HG03139 (cell line): ENCODE measurements around the gene HOXD13.

Experiments used
- ATAC-seq: cut with Tn5 transposase; IDR thresholded peaks from one replicate; pipeline ENCODE4 v1.9.1; 2021; ENCODE audit not compliant: unreplicated experiment

HOXD13 gene

DNA sequence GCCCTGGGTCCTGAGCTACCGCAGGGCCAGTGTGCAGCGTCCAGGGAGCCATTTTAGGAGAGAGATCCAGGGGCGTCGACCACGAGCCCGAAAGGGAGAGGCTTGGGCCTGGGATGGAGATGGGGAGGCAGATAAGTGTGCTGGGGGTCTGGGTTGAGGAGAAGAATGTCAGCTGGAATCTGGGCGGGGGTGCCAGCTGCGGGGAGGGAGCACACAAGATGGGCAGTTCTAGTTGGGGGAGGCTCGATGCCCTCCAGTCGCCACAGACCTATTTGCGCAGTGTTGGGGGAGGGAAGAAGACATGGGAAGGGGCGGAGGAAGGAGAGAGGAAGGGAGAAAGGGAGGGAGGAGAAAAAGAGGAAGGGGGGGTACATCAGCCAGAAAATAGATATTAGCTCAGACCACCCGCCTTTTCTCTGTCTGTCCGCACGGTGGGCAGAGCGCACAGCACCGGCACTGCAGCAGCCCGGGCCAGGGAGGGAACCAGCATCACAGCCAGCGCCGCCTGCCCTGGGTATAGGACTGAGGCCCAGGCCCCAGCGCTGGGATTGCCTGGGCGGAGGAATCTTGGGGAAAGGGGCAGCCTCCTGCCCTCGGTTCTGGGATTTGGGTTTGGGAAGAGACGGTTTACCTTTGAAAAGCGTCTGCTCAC is 12.7 kb downstream of the HOXD13 start:
- no peak for ATAC-seq

DNA sequence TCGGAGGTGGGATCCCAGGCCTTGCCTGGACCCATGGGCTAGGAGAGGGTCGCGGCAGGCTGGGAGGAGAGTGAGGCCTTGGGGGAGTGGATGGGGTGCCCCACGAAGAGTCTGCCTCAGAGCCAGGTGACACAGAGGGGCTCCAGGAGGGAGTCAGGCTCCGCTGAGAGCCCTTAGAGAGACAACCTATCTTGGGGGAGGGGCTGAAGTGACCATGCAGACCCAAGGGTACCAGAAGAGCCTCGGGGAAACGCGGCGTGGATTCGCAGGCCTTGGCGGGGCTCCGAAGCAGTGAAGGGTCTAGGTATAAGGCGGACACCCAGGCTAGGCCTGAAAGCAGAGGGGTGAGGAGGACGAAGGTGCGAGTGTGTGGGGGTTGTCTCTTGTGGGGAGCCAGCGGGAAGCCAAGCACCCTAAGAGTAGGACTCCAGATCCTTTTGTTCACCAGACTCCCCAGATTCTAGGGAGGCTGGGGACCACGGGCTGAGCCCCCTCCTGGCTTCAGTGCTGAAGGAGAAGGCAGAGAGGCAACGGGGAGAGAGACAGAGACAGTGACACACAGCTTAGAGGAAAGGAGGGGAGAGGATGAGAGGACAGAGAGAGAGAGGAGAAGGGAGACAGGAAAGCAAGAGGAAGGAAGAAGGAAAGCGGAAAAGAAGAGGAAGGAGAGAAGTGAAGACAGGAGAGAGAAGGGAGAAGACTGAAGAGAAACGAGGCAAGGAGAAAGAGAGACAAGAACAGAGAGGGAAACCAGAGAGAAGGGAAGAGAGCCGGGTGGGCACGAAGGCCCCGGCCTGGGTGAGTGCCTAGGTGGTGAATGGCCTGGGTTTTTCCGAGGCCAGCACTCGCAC is 13.4 kb downstream of the HOXD13 start:
- no peak for ATAC-seq

DNA sequence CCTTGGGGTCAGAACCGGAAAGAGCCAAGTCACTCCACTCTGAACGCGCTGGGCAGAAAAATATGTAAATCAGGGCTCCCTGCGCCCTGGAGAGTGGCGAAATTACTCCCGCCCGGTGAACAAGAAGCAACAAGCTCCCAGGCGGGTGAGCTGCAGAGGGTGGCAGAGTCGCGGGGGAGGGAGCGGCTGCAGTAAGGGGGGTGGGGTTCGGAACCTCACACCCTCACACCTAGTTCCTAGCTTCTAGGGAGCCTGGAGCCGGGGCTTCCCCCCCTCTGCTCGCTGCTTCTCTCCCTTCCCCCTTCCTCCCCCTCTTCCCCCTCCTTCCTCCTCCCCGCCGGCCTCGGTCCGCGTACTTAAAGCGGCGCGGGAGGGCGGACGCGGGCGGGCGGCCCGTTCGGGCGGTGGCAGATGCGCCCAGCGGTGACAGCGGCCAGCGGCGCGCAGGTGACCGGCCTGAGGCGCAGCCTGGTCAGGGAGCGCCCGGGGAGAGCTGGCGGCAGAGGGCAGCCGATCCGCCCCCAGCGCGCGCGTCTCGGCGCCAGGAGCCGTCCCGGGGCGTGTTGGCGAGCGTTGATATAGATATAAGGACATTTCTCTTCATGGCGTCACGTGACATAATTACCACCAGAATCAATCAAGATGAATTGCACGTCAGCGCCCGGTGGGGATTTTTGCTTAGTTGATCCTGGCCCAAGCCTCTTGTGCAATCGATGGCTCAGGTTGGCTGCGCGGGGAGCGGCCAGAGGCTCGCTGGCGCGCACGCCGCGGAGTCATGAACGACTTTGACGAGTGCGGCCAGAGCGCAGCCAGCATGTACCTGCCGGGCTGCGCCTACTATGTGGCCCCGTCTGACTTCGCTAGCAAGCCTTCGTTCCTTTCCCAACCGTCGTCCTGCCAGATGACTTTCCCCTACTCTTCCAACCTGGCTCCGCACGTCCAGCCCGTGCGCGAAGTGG is 14.3 kb downstream of the HOXD13 start, which contains the start of gene HOXD11:
Gene HOXD11 (plus strand): TSS at position 700 of the 959 bp plus-strand sequence. CDS start 76 bp downstream, at position 776.
- no peak for ATAC-seq

DNA sequence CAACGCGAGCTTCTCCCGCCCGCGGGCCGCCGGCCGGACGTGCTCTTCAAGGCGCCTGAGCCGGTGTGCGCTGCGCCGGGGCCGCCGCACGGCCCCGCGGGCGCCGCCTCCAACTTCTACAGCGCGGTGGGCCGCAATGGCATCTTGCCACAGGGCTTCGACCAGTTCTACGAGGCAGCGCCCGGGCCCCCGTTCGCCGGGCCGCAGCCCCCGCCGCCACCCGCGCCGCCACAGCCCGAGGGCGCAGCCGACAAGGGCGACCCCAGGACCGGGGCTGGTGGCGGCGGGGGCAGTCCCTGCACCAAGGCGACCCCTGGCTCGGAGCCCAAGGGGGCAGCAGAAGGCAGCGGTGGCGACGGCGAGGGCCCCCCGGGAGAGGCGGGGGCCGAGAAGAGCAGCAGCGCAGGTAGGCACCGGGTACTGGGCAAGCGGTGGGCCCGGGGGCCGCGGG is 15.2 kb downstream of the HOXD13 start:
- ATAC-seq, result no peak

DNA sequence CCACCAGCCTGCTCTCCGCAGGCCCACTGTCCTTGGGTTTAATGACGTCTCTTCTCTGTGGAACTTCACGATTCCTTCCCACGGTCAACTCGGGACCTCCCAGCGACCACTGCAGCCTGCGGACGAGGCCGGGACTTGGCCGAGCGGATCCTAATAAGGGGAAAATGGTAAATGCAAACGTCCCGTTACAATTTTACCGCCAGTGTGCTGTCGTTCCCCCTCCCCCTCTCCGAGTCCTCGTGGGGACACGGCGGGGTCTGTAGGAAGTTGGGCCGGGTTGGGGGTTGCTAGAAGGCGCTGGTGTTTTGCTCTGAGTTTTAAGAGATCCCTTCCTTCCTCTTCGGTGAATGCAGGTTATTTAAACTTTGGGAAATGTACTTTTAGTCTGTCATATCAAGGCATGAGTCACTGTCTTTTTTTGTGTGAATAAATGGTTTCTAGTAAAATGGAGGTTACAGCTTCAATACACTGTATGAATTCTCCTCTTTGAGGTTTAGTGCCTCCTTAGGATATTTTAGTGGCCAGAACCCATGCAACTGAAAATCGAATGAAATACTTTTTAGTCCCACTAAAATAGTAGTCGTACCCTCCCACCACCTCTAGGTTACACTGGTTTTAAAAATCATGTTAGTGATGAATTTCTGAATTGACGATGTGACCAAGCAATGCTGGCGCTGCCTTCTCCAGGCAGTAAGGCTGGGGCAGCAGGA is 16.8 kb downstream of the HOXD13 start:
- ATAC-seq, result no peak

DNA sequence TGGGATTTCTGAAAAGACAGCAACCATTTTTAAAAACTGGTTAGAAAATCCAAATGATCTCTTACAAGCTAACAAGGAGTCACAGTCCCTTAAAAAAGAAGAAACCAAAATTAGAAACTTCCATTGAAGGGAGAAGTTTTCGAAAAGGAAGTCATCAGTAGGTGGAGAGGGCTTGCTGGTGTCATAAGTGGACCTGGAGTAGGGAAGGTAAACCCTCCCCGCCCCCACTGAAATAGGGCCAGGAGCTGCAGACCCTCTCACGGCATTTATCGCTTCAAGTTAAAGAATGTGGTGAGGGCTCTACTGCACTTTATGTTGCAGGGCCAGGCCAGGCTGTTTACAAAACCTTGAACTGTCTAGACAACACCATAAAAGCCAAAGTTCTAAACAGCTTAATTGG is 17.4 kb downstream of the HOXD13 start:
- no peak for ATAC-seq

DNA sequence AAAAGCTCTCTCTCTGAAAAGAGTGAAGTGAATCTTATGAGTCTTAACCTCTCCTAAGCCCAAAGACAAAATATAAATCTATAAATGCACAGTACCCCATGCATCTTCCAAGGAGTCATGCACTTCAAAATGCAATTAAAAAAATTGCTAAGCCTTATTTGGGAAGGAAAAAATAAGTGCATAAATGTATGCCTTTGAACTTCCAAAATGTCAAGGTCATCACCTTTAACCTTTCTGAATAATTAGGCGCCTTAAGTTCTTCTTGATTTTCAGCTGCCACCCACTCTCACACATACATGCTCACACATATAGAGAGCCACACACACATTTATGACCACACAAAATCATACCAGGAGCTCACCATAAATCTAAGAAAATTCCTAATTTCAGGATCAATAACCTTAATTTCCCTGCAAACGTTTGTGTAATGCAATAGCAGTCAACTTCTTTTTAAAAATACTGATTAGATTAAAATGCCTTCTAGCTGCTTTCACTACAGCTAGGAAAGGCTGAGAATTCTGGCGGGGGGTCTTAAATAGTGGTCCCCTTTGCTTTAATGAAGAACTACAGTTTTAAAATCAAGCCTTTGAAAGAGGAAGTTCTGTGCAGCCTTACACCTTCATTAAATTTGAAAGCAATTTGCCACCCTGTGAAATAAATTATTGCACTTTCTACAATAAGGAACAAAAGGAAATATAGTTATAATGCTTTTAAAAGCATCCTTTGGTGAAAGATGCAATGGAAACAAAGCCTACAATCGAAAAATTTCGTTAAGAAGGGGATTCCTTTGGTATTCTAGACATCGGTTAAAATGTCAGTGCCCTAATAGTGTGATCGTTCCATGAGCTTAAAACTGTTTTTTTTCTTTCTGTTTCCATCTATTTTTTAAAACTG is 18.1 kb downstream of the HOXD13 start:
- ATAC-seq, result no peak

DNA sequence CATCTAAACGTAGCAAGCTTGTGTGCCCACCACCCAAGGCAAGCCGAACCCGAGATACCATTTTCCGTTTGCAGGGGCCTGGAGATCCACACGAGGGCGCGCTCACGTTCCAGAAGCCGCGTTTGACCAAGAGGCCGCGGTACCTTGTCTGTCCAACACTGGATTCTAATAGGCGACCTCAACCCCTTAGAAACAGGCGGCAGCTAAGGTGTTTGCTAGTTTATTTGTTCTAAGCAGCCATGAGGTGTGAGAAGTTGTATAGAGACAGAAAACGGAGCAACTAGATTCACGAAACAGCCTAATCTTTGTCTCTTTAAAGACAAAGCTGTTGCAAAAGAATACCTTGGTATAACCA is 18.8 kb downstream of the HOXD13 start:
- no peak for ATAC-seq

DNA sequence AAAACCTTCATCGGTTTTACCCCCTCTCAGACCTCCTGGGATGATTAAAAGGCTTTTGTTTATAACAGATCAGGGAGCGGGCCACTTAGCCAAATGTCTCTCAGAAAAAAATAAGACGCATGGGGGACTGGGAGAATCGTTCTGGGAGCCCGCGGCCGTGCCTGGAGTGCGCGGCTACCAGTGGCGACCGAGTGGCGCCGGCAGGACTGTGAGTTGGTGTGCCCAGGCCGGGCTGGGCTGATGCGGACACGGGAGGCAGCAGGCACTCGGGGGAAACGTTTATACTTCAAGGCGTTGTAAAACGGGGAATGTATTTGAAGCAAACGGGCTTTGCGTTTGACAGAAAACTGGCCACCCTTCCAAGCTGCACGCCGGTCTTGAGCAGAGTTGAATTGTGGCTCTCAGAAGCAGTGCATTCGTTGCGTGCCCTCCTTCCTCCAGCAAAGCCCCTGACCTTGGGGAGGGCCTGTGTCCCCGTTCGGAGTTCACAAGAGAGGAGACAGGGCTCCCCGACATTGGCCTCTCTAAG is 19.4 kb downstream of the HOXD13 start:
- no peak for ATAC-seq

DNA sequence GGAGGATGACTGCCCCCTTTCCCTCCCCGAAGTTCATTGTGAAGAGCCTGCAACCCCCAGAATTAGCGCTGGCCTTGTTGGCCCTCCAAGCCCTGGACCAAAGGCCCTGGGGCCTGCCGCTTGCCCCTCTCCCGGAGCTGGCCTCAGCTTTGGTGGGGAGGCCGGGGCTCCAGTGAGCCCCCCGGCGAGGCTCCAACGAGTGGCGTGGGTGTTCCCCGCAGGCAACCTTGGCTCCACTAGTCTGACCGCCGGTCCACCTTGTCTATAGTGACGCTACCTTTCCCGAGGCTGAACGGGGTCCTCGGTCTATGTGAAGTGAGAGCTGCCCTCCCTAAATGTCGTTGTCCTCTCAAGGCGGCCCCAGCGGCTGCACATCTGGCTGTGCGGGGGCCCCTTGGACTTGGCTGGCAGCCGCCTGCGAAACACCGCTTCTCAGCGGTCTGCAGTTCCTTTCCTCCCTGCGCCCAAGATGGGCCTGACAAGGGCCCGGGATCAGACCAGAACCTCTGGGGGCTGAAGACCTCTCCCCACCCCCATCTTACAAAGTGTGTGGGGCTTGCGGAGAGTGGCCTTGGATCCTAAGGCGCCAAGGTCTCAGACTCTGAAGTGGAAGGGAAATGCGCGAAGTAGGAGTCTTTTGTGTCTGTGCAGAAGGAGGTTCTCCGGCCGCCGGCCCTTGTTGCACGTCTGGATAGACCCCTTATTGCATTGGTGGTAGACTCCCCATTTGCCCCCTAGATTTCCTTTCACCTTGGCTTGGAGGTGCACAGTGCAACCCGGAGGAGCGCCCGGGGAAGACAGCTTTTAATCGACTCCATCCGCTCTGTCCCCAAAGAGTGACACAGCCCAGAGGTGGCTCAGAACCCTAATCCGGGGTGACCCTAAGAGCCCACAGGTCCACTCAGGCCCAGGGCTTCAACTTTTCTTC is 20.1 kb downstream of the HOXD13 start:
- no peak for ATAC-seq

DNA sequence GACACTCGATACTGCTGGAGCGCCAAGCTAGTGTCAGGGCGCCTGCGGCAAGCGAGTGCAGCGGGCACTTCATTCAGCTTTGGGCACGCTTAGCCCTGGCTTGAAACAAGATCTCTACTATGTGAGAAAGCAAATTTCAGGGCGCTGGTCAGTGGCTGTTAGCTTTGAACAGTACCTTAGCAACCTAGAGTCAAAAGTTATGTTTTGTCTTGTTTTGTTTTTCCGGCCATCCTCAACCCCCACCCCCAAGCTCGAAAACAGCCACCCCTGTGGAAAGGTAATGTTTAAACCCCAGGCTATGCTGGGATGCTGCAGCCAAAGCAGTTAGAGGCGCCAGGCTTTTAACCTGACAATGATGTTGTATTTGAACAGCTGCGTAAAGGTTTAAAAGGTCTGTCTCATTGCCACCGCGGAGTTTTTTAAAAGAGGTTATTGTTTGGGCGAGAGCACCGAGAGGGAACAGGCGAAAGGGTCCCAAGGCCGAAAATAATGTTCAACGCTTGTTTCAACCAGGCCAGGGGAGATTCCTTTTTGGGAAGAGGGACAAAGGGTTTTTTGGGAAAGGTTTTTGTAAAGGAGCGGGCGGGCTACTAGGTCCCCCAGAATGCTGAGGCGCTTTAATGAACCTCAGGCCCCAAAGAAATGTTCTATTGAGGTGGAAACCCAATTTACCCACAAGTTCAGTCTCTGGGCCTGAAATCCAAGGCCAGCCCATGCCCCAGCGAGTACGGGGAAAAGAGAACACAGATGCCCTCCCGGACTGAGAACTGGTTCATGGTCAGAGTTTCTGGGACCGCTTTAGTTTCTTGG is 21.8 kb downstream of the HOXD13 start:
- ATAC-seq, result no peak

DNA sequence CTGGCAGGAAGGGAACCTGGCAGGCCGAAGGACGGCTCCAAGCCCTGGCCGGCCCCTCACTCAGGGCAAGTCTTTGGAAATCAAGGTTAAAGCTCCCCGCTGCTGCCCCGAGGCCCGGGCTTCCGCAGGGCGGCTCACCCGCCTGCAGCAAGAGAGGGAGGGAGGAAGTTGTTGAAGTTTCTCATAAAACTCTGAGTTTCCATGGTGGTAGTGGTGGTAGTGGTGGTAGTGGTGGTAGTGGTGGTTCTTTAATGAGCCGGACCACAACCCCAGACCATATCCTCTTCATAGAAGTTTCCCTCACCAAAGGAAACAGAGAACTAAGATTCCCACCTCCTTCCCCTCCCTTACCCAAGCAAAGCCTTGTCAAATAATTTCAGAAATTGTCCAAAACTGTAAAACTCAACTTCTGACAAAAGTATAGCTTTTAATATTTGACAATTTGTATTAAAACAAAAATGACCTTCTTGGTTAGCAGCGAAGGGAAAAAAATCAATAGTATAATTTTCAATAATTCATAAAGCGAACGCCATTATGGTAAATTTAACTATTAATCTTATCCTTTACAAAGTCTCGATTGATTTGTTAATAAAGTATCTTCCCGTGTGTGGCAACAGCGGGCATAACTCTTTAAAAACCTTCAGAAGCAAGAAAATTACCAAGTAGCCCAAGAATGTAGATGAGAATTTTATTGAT is 22.6 kb downstream of the HOXD13 start:
- no peak for ATAC-seq

DNA sequence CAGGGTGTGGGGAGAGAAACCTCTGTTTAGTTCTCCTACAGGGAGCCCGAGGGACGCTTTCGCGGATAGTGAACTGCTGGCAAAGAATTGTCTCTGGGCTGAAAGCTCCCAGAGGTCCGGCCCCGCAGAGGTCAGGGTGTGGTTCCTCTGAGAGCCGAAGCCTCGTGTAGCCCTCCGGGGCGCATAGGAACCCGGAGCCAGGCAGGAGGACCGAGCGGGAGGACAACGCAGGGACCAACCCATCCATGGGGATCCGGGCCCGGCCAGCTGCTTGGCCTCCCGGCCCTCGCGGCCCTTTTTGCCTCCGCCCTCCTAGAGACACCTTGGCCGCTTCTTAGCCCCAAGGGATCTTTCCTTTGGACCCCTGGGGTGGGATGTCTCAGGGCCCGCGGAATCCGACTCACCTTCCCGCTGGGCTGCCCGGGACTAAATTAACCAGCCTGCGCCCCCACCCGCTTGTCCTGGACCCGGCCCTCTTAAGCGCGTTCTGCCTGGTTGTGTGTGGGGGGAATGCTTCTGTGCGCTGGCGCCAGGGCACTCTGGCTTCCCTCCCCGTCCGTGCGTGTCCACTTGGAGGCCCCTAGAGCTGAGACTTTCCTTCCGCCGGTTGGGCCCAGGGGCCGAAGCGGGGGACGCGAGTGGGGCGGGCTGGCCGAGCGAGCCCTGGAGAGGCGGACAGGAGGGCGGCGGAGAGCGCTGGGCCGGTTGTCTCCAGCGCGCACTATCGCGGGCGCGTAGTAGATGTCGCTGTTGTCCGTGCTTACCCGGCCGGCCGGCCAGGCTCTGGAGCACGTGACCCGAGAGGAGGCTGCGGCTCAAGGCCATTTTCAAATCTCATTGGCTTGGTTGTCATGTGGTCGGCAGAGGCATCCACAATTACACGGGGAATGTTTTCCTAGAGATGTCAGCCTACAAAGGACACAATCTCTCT is 23.6 kb downstream of the HOXD13 start, which contains the start of gene HOXD10:
Gene HOXD10 (plus strand): TSS at position 896 of the 931 bp plus-strand sequence. CDS start 56 bp downstream, outside the sequence.
- ATAC-seq, result no peak

DNA sequence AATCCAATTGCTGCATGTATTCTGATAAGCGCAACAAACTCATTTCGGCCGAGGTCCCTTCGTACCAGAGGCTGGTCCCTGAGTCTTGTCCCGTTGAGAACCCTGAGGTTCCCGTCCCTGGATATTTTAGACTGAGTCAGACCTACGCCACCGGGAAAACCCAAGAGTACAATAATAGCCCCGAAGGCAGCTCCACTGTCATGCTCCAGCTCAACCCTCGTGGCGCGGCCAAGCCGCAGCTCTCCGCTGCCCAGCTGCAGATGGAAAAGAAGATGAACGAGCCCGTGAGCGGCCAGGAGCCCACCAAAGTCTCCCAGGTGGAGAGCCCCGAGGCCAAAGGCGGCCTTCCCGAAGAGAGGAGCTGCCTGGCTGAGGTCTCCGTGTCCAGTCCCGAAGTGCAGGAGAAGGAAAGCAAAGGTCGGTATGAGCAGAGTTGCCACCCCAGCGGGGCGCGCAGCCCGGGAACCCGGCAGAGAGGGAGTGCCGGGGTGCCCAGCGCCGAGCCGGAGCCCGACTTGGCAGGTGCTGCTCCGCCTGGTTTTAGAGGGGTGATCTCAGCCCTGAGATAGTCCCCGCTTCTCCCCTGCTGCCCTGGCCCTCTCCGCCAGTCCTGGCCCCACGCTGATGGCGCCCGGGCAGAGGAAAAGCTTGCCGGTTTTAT is 24.8 kb downstream of the HOXD13 start:
- ATAC-seq, result no peak

DNA sequence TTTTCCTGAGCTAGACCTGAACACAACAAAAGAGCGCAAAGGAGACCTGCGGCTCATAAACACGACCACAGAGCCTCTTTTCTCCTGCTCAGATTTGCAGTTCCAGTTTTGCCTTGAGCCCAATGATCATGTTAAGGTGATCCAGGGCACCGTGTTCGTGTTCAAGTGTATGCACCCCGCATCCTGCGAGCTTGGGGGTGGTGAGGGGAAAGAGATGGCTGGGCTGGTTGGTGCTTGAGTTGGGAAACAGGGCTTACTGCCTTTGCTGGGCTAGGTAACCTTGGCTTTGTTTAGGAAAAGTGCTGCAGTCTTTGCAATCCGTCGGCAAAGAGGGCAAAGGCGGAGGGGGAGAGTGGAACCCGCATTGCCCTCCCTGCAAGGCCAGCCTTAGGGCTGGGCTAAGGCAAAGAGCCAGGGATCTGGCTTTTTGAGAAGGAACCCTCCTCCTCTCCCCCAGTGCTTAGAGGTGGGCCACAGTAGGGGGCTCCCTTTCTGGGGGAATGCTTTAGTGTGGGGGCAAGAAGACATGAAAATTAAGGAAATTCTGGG is 25.4 kb downstream of the HOXD13 start:
- ATAC-seq, result no peak
